ENCODE results near the gene FAAP100.

Gene FAAP100

DNA sequence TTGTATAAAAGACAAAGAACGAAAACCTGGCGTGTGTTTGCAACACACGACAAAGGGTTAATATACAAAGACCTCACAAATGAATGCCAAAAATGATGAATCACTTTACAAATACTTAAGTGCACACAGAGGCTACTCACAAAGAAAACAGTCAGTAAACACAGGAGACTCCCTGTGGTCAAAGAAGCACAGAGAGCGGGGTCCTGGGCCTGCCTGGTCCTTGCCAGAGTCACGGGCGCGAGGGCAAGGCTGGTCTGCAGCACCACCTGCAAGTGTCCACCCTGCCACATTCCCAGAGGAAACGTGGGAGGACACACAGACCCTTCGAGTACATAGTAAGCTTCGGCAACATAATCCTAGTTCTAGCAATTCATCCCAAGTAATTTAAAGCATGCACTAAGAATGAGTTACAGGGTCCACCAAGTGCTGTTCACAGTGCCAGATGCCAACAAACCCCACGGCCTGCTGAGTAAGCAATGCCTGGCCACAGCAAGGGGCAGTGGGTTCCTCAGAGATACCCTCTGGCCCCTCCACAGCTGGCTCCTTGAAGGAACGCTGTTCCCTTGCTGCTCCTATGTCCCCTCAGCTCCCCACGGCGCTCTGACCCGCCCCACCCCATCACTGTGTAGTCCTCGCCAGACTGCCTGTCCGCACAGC, 24.6 kb upstream of the FAAP100 start:
- DNase-seq: no peak

DNA sequence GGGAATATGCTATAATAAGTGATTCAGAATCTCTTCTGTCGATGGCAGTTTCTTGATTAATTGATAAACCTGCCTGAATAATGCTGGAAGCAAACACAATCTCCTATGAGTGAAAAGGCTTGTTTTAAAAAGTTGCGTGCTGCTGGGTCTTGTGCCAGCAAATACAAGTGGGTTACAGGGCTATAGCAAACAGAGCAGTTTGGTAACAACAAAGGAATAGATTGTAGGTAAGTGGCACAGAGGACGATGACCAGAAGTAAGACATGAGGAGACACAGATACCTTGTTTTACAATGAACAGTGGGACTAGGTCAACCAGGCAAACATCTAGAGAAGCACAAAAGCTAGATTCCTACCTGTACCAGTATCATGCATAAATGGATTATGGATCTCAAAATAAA, 23.7 kb upstream of the FAAP100 start:
- DNase-seq: no peak

DNA sequence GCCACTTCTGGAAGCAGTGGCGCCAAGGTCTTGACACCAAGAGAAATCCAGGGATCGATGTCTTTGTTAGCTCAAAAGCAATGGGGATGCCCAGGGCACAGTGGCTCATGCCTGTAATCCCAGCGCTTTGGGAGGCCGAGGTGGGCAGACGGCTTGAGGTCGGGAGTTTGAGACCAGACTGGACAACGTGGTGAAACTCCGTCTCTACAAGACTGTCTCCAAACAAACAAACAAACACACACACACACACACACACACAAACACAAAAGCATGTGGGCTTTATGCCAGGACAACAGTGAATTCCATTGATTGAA, 22.4 kb upstream of the FAAP100 start:
- DNase-seq: no peak

DNA sequence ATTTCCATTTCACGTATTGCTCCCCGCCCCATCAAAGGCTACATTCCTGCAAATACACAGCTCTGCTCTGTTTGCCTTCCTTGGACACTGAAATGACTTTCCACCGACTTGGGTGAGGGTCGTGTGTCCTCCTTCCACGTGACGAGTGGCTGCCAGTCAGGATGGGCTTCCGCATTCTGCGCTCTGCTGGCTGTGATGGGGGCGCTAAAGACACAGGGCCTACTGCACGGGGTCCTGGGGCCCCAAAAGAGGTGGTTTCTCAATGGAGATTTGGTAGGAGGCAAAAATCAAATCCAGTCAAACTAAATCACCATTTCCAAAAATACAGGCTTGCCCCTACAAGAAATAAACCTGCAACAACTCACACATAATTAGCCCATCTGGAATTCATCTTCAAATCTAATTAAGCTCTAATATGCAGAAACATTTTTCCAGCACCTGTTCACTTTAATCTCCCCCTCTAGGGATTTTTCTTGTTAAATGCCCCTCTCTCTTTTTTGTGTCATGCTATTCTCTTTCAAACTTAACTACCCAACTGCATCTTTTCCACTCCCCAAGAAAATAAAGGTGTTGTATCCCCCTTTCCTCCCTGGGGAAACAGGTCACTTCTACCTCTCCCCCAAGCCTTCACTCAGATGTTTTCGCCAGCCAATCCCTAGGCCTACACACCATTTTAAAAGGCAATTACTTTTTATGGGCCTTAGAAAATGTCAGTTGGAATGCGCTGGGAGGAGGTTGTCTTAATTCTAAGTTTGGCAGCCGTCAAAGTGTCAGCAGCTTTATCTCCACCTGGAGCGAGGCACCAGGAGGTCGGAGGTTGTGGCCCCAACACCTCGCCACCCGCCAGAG, 21.9 kb upstream of the FAAP100 start:
- DNase-seq: peak; percentile 14

DNA sequence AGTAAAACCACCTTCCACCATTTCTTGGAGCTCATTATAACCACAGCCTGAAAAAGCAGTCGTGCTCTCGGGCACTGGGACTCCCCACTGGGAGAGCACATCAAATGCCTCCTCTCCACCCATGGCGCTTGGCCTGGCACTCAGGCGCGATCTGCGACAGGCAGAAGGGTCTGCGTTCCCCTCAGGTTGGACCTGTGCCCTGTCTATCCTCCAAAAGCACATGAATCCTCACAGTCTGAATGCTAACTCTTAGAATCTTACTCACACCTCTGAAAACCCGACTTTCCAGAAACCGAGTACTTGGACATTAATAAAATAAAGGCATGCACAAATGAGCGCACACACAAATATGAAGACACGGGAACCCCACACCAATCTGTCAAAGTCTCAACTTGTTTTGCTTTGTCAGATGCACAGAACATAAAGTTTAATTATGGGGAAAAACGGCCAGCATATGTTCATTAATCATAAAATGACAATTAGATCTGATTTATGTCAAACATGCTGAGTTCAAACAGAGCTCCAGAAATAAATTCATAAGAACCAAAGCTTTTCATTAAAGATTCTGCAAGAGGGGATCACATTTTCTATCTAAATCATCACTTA, 20.5 kb upstream of the FAAP100 start:
- peak; percentile 34 for DNase-seq

DNA sequence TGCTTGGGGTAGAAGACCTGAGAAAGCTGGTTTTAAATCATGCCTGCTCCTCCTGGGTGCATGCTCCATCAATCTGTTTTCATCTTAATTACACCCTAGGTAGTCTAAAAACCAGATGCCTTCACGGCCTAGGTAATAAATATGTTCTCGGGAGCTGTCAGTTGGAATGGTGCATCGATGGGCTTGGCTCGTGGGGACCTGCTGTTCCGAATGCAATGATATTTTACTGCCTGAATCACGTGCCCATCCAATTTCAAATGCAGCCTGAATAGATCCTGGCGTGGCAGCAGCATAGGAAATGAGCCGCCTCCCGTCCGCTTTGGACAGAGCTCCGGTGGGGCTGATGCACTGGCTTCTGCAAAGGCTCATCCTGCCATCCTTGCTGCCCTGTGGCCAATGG, 18.8 kb upstream of the FAAP100 start:
- peak; percentile 20 for DNase-seq

DNA sequence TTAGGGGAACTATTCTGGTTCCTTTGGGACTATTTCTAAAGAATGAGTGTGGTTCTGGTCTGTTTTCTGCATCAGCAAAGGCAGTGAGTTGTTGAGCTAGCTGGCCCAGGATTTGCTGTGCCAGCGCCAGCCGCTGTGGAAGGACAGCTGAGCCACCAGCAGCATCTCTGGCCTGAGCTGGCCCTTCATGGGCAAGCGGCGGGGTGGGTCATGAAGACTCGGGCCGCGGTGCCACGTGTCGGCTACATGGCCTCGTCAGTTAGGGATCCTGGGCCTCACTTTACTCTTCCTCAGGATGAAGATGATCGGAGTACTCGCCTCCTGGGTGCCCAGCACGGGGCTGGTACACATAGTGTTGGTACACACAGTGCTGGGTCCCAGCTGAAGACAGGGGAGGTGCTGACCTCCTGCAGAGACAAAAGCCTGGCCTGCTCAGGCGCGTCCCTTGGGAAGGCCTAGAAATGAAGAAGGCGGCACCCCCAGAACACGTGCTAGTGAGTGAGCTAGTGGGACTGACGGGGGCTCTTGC, 17.9 kb upstream of the FAAP100 start:
- DNase-seq: no peak

DNA sequence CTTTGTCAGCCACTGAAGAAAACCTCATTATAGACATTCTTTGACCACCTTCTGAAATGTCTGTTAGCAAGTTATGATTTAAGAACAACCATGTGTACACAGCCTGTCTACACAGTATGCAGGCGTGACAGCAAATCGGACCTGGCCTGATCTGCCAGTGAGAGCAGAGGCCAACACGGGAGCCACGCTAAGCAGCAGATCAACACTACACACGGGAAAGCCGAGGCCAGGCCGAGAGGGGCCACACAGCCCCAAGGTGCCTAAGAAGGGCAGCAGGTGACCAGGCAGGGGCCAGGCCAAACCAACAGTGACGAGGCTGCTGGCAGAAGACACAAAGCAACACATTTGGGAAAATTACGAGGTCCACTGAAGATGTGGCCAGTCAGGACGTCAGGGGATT, 16.3 kb upstream of the FAAP100 start:
- no peak for DNase-seq

DNA sequence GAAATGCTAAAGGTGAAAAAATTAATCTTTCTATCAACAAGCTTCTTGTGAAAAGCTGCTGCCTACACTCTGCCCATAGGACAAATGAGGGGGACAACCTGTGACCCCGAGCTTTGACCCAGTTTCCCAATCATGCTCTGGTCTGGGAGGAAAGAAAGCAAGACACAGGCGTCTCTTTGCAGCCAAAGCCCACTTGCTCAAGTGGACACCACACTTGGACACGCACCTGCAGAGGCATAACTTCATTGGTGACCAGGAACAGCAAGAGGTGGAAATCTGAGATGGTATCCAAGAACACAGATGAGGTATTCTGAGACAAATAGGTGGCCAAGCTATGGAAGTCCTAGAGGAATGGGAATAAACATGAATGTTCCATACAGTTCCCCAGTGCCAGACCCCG, 15.0 kb upstream of the FAAP100 start:
- no peak for DNase-seq

DNA sequence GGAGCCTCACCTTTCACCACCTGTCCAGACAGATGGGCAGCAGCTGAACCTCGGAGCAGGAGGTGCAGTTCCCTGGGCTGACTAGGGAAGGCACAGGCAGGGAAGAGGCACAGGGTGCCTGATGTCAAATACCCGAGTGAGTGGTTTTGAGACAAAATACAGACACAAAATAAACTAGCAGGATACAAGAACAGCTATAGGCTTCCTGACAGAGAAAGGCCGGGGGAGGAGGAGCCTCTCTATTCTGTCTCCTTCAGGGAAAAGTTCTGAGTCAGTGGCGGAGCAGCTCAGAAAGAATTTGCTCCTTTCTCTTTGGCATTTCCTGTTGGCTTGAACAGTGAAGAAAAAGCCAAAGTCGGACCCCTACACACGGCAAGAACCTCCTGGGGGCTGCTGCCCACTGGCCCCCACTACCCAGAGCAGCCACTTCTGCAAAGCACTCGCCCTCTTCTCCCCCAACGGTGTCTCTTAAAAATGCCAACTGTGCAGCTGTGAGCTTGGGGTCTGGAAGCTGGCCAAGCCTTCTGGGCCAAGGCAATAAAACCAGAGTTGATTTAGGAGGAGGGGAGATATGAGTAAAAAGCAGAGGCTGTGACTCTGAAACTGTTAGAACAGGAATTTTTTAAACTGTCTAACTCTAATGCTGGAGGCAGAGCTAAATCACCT, 14.4 kb upstream of the FAAP100 start:
- DNase-seq: peak; percentile 78

DNA sequence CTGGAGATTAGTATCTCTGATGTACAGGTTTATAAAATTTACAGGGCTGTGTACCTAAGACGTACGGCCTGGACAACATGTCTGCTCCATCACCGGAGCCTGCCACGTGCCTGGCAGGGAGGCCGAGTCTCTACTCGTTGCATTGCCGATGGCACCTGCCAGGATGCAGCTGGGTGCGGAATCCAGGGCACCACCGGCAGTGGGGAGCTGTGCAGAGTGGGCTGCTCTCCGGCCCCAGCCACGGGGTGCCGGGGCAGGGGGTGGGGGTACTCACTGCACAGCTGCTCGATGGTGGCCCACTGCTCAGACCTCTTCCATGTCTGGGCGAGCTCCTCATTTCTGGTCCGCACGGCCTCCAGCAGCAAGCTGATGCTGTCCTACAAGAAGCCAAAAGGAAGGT, 13.1 kb upstream of the FAAP100 start:
- DNase-seq: no peak

DNA sequence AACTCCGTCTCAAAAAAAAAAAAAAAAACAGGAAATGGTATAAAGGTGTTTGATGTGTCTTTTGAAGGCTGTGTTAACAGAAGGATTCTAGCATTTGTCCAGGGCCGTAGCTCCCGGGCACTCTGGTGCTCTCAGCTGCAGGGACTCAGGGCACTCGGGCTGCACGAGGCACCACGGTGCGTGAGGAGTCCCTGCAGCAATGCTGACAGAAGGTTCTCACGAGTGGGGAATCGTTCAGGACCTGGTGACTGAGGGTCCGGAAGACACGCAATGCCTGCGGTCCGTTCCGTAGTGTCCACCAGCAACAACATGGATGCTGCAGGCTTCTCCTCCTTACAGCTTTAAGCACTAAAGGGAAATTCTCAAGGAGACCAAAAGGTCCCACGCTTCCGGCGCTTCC, 12.6 kb upstream of the FAAP100 start:
- DNase-seq: no peak

DNA sequence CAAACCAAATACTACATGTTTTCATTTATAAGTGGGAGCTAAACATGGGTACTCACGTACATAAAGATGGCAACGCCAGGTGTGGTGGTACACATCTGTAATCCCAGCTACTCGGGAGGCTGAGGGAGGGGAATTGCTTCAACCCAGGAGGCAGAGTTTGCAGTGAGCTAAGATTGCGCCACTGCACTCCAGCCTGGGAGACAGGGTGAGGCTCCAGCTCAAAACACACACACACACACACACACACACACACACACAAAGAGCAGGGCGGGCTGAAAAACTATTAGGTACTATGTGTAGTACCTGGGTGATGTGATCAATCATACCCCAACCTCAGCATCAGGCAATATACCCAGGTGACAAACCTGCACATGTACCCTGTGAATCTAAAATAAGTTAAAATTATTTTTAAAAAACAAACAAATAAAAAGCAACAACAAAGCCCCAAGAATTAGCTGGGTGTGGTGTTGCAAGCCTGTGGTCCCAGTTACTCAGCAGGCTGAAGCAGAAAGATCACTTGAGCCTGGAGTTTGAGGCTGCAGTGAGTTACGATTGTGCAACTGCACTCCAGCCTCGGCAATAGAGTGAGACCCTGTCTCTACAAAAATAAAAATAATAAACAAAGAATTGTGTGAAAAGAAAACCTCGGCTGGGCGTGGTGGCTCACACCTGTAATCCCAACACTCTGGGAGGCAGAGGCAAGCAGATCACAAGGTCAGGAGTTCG, 11.9 kb upstream of the FAAP100 start:
- no peak for DNase-seq

DNA sequence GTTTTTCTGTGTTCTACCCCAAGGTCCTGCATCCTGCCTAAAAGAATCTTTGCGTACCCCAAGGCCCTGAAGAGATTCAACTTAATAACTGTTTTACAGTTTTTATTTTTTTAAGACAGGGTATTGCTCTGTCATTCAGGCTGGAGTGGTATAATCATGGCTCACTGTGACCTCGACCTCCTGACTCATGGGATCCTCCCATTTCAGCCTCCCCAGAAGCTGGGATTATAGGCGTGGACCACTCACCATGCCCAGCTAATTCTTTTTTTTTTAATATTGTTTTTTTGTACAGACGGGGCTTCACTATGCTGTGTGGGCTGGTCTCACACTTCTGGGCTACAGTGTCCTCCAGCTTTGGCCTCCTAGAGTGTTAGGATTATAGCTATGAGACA, 9.3 kb upstream of the FAAP100 start:
- DNase-seq: no peak

DNA sequence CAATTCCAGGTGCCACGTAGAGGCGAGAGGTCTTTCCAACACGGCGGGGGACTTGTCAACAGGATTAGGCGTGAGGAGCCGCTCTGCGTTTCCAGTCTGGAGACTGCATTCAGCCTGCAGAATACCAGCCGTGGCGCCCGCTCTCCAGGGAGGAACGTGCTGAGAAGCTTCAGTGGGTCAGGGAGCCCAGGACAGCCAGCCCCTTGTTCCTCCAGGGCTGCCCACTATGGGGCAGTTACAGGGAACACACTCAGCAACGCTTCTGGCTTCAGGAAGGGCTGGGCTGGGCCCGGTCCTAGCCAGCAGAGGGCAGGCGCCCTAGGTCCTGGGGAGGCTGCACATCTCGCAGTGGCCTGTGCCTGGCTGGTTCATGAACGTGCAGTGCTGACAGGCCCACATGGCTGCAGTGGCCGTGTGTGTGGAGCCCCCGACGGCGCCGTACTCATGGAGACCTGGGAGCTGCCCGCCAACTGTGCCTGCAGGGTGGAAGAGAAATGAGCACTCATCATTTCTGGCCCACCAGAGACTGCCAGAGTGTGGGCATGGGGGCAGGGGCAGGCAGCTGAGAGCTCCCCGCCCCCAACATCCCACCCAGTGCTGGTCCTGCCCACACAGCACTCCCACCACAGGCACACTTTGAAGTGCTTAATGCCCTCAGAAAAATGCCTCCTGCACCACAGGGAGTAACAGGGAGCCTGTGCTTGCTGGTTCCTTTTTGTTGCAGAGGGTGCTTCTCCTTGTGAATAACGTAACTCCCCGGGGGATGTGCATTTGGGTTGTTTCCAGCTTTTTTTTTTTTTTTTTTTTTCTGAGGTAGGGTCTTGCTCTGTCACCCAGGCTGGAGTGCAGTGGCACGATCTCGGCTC, 7.0 kb upstream of the FAAP100 start:
- DNase-seq: no peak

DNA sequence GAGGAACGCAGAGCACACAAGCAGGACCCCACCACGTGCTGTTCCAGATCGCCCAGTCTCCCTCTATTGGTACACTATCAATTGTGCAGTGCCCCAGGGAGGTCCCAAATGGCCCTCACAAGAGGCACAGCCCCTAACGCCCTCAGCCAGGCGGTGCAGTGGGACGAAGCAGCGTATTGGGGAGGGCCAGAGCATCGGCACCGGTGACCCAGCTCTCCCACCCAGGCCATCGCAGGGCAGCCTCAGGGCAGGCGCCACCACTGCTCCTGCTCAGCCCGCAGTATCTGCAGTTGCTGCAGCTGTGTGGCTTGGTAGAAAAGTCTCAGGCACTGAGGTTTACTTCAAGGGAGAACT, 5.9 kb upstream of the FAAP100 start:
- DNase-seq: no peak

DNA sequence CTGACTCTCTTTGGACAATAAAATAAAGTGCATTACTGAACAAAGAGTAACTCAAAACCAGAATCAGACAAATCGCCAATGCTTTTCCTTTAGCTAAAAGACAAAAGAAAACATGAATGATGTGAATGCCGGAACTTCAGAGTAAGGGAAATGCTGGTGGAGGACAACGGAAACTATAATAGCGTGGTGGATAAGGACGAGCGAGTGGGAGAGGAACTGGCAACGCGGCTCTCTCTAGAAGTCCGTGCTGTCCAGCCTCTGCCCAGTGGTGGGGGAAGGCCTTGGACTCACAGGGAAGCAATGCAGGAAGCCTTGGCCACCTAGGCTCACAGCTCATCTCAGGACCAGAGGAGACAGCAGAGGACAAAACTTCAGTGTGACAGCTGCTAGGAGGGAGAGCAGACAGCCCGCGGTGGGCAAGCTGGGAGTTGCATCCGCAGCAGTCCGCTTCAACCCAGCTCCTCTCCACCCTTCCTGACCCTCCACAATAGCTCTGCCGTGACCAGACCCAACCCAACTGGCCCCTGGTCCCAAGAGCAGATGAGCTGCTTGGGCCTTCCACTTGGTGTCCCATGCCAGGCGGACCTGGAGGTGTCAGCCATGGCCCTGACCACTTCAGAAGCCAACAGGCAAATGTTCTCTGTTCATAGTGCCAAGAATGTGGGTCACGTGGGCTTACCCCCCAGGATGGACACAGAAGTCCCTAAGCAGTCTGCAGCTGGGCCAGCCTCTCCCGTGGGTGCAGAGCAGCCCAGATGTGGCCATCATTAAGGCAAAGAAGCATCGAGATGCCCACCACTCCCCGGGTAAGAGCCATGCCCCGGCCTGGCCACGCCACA, 5.3 kb upstream of the FAAP100 start:
- no peak for DNase-seq

DNA sequence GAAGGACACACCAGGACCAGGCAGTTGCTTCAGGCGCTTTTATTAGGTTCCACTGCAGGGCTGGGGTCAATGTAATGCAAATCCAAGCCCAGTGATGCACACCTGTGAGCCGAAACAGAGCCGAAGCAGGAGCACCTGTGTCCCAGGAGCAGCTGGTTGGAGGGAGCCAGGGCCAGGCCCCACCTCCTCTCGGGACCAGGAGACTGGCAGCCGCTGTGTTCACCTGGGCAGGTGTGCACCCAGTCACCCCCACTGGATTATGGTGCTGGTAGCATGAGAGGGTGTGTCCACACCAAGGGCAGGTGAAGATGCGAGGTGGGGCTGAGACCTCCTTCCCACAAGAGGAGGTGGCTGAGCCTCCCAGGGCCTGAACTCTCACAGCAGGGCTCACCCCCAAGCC, 4.7 kb upstream of the FAAP100 start:
- DNase-seq: no peak

DNA sequence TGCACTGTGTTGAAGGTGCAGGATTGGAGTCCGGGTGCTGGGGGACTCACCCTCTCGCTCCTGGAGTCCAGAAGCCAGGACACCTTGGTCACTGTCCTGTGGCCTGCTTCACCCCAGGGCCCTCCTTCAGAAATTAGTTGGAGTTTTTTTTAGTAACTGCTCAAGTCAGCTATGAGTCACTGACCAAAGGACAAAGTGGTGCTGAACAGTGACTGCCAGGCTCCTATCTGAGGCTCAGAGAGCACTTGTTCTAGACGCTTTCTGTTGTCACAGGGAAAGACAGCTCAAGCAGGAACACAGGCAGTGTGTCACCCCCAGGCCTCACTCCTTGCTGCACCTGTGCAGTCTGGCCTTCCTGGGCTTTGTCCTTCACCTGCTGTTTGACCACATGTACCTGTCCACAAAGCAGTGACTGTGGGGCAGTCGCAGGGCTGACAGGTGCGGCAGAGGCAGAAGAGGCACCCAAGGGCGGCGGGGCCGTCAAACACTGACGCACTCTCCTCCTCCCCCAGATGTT, 4.1 kb upstream of the FAAP100 start:
- DNase-seq: no peak

DNA sequence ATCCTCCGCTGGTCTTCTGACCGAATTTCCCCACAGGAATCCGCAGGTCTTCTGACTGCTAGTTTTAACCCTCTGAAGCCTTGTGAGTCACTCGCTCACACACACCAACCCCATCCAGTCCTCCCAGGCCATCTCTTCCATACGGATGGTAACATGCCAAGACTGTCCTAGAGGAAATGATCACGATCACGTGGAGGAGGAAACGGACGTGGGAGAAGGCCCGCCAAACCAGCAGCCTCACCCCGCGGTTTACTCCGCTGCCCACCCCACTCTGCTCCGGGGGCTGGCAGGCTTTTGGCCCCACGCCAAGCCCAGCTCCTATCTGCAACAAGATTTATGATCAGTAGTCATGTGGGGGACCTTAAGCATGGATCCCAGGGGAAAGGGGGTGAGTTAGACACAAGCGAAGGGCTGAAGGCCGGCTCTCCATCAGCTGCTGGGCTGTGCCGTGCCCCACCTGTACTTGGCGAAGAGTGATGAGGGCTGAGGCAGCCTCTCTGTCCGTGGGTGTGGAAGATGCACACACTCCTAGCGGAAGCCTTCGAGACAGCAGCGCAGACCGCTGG, 1.5 kb upstream of the FAAP100 start:
- peak; percentile 60 for DNase-seq
